GM23338 (cell line): ENCODE measurements around the gene RHBDD2. TPM values are rescaled to one million over a fixed set of nuclear protein-coding genes. Genes with fewer than 3 reads are reported as not detected.
A peak's percentile ranks its signal among the peaks of the same experiment; 100 is the strongest.

ENCODE experiments used
- ATAC-seq: fragments of 200-7000 bp; cut with Tn5 transposase; 3 replicates; pipeline ENCODE4 v1.9.1; 2020
- DNase-seq: peaks from one replicate; pipeline ENCODE4 v3.0.0-alpha.2; 2015; ENCODE audit warnings: low spot score
- H2AFZ ChIP-seq: fragments of 200-600 bp; sonication (generic); 2 replicates; pipeline ENCODE4 v1.8.0; 2016; ENCODE audit warnings: antibody characterized with exemption, mild to moderate bottlenecking, moderate library complexity
- H3F3A ChIP-seq: fragments of 200-600 bp; sonication (generic); replicated peaks from 2 replicates; pipeline ENCODE4 v1.8.0; 2017; ENCODE audit warnings: antibody characterized with exemption, mixed run types, low read depth
- H3K27ac ChIP-seq: fragments of 200-600 bp; sonication (generic); 2 replicates; pipeline ENCODE4 v1.6.1; 2016; ENCODE audit warnings: low read depth
- H3K27me3 ChIP-seq: fragments of 200-600 bp; sonication (generic); 2 replicates; pipeline ENCODE4 v1.8.0; 2016; ENCODE audit warnings: mild to moderate bottlenecking, mixed run types, moderate library complexity; ENCODE audit not compliant: insufficient read depth
- H3K36me3 ChIP-seq: fragments of 200-600 bp; sonication (generic); 2 replicates; pipeline ENCODE4 v1.8.0; 2016; ENCODE audit warnings: mild to moderate bottlenecking; ENCODE audit not compliant: insufficient read depth
- H3K4me1 ChIP-seq: fragments of 200-600 bp; sonication (generic); 2 replicates; pipeline ENCODE4 v1.8.0; 2016; ENCODE audit warnings: mild to moderate bottlenecking, moderate library complexity; ENCODE audit not compliant: insufficient read depth
- H3K4me2 ChIP-seq: fragments of 200-600 bp; sonication (generic); 2 replicates; pipeline ENCODE4 v1.7.1; 2017; ENCODE audit warnings: mixed run types
- H3K4me3 ChIP-seq: fragments of 200-600 bp; sonication (generic); 2 replicates; pipeline ENCODE4 v1.6.1; 2016; ENCODE audit warnings: mixed run types
- H3K79me2 ChIP-seq: fragments of 200-600 bp; sonication (generic); replicated peaks from 2 replicates; pipeline ENCODE4 v1.8.0; 2017; ENCODE audit warnings: mild to moderate bottlenecking; ENCODE audit not compliant: insufficient read depth
- H3K9me2 ChIP-seq: fragments of 200-600 bp; sonication (generic); 2 replicates; pipeline ENCODE4 v1.8.0; 2017; ENCODE audit not compliant: insufficient read depth
- H4K20me1 ChIP-seq: fragments of 200-600 bp; sonication (generic); replicated peaks from 2 replicates; pipeline ENCODE4 v1.8.0; 2017; ENCODE audit warnings: mild to moderate bottlenecking; ENCODE audit not compliant: insufficient read depth
- H3K27ac Mint-ChIP-seq: 2 replicates; pipeline ENCODE4 v1.8.0; 2020; ENCODE audit warnings: inconsistent platforms, mild to moderate bottlenecking, moderate library complexity, mixed read lengths
- H3K27me3 Mint-ChIP-seq: 3 replicates; pipeline ENCODE4 v1.8.0; 2022; ENCODE audit warnings: low read depth, mild to moderate bottlenecking, moderate library complexity, mixed read lengths, inconsistent platforms; ENCODE audit not compliant: insufficient read depth, poor library complexity
- H3K36me3 Mint-ChIP-seq: 3 replicates; pipeline ENCODE4 v1.8.0; 2021; ENCODE audit warnings: low read depth, mild to moderate bottlenecking, inconsistent platforms, moderate library complexity, mixed read lengths
- H3K4me1 Mint-ChIP-seq: 3 replicates; pipeline ENCODE4 v1.8.0; 2020; ENCODE audit warnings: mild to moderate bottlenecking, inconsistent platforms, mixed read lengths
- H3K4me3 Mint-ChIP-seq: 3 replicates; pipeline ENCODE4 v1.8.0; 2021; ENCODE audit warnings: moderate library complexity, mild to moderate bottlenecking, inconsistent platforms, mixed read lengths
- H3K9me3 Mint-ChIP-seq: 3 replicates; pipeline ENCODE4 v1.8.0; 2020; ENCODE audit warnings: moderate library complexity, mild to moderate bottlenecking, inconsistent platforms, mixed read lengths
- CREB1 ChIP-seq: fragments of 250-450 bp; sonication (Bioruptor Pico); IDR thresholded peaks from 2 replicates; pipeline ENCODE4 v1.5.0; 2020; ENCODE audit warnings: low read depth, mild to moderate bottlenecking, moderate library complexity
- ETS1 ChIP-seq: IDR thresholded peaks from 2 replicates; pipeline ENCODE4 v1.6.1; 2016; ENCODE audit warnings: antibody characterized with exemption
- EZH2 ChIP-seq: fragments of 200-600 bp; sonication (generic); IDR thresholded peaks from one replicate; pipeline ENCODE4 v1.8.0; 2017; ENCODE audit warnings: antibody characterized with exemption, mild to moderate bottlenecking, low read depth; ENCODE audit not compliant: unreplicated experiment
- EZH2phosphoT487 ChIP-seq: fragments of 200-600 bp; sonication (generic); IDR thresholded peaks from one replicate; pipeline ENCODE4 v1.8.1; 2018; ENCODE audit warnings: antibody characterized with exemption; ENCODE audit not compliant: unreplicated experiment
- JUNB ChIP-seq: IDR thresholded peaks from one replicate; pipeline ENCODE4 v1.6.1; 2016; ENCODE audit warnings: antibody characterized with exemption; ENCODE audit not compliant: unreplicated experiment
- NANOG ChIP-seq: IDR thresholded peaks from 2 replicates; pipeline ENCODE4 v1.6.1; 2016; ENCODE audit warnings: antibody characterized with exemption, borderline replicate concordance
- POLR2AphosphoS5 ChIP-seq: IDR thresholded peaks from 2 replicates; pipeline ENCODE4 v1.6.1; 2016; ENCODE audit warnings: antibody characterized with exemption, low read depth
- STAT1 ChIP-seq: IDR thresholded peaks from one replicate; pipeline ENCODE4 v1.6.1; 2016; ENCODE audit warnings: antibody characterized with exemption; ENCODE audit not compliant: unreplicated experiment
- ZNF114 ChIP-seq: fragments of 250-450 bp; sonication (Bioruptor Pico); IDR thresholded peaks from 2 replicates; pipeline ENCODE4 v1.5.0; 2020; ENCODE audit warnings: mild to moderate bottlenecking, moderate library complexity
- ZNF331 ChIP-seq: fragments of 250-450 bp; sonication (Bioruptor Pico); IDR thresholded peaks from 2 replicates; pipeline ENCODE4 v1.5.0; 2020; ENCODE audit warnings: low read depth, mild to moderate bottlenecking, moderate library complexity
- ZNF462 ChIP-seq: fragments of 250-450 bp; sonication (Bioruptor Pico); IDR thresholded peaks from 2 replicates; pipeline ENCODE4 v1.5.0; 2020; ENCODE audit warnings: mild to moderate bottlenecking, moderate library complexity
- polyA plus RNA-seq: library from polyadenylated mRNA; unstranded; fragments of >200 nt; fragmentation: Nextera tagmentation; extraction: Ambion mirVana; gene quantifications from 2 replicates; pipeline ENCODE4 v1.2.1, GENCODE V29; 2016
- total RNA-seq: library from RNA; depleted of rRNA; stranded (reverse); fragments of >200 nt; shearing (Covaris generic); gene quantifications from 2 replicates; pipeline ENCODE4 v1.2.3, GENCODE V29; 2014
- TF ChIP-seq, protein P1 (sequence below): IDR thresholded peaks from one replicate; pipeline ENCODE4 v1.6.1; 2018; ENCODE audit warnings: antibody characterized with exemption; ENCODE audit not compliant: unreplicated experiment
- TF ChIP-seq, protein P2 (sequence below), 2 experiments: fragments of 200-600 bp in 1 of 2; sonication (generic) in 1 of 2; conservative IDR thresholded peaks; 2 replicates each; pipeline versions ENCODE4 v1.5.1 to v1.6.1; 2016 to 2017; ENCODE audit warnings: antibody characterized with exemption in 2 of 2, low read depth in 2 of 2, mild to moderate bottlenecking in 2 of 2, moderate library complexity in 1 of 2

Gene RHBDD2
- total and polyA plus RNA-seq, 2 experiments from 2014 or later = 23.1 to 25.7 TPM

GRCh38 chr7:75867390-75867717 is 11.5 kb upstream of the RHBDD2 start:
- Histone ChIP-seq H3K27ac (no peak overlapping the region), H3K27me3 (no peaks in the 10 kb centered on the region), H4K20me1 (no peaks in the 10 kb centered on the region), H3F3A (no peaks in the 10 kb centered on the region), H3K9me2 (no peaks in the 10 kb centered on the region), H3K4me1 (no peaks in the 10 kb centered on the region), H3K4me2 (no peak overlapping the region), H3K36me3 (no peaks in the 10 kb centered on the region), H2AFZ (peak overlapping the region; percentile 85; the same call in 1 of the 2 replicates), H3K4me3 (no peak overlapping the region), H3K79me2 (no peaks in the 10 kb centered on the region)
- Mint-ChIP-seq H3K4me1 (peaks cover 3% of the 10 kb centered on the region; the same call in 2 of the 3 replicates), H3K27me3 (peaks cover 3% of the 10 kb centered on the region), H3K4me3 (no peak overlapping the region; the same call in 2 of the 3 replicates), H3K27ac (no peak overlapping the region), H3K36me3 (no peaks in the 10 kb centered on the region), H3K9me3 (no peaks in the 10 kb centered on the region)
- TF ChIP-seq, protein P1, sequence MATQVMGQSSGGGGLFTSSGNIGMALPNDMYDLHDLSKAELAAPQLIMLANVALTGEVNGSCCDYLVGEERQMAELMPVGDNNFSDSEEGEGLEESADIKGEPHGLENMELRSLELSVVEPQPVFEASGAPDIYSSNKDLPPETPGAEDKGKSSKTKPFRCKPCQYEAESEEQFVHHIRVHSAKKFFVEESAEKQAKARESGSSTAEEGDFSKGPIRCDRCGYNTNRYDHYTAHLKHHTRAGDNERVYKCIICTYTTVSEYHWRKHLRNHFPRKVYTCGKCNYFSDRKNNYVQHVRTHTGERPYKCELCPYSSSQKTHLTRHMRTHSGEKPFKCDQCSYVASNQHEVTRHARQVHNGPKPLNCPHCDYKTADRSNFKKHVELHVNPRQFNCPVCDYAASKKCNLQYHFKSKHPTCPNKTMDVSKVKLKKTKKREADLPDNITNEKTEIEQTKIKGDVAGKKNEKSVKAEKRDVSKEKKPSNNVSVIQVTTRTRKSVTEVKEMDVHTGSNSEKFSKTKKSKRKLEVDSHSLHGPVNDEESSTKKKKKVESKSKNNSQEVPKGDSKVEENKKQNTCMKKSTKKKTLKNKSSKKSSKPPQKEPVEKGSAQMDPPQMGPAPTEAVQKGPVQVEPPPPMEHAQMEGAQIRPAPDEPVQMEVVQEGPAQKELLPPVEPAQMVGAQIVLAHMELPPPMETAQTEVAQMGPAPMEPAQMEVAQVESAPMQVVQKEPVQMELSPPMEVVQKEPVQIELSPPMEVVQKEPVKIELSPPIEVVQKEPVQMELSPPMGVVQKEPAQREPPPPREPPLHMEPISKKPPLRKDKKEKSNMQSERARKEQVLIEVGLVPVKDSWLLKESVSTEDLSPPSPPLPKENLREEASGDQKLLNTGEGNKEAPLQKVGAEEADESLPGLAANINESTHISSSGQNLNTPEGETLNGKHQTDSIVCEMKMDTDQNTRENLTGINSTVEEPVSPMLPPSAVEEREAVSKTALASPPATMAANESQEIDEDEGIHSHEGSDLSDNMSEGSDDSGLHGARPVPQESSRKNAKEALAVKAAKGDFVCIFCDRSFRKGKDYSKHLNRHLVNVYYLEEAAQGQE = no peak
- TF ChIP-seq POLR2AphosphoS5 (no peak), ZNF114 (CRISPR knock-in tag) (no peak), ETS1 (no peak), EZH2phosphoT487 (no peak), EZH2 (no peak), NANOG (no peak), JUNB (no peak), ZNF462 (no peak), STAT1 (no peak), ZNF331 (CRISPR knock-in tag) (no peak), CREB1 (no peak)
- TF ChIP-seq, protein P2, sequence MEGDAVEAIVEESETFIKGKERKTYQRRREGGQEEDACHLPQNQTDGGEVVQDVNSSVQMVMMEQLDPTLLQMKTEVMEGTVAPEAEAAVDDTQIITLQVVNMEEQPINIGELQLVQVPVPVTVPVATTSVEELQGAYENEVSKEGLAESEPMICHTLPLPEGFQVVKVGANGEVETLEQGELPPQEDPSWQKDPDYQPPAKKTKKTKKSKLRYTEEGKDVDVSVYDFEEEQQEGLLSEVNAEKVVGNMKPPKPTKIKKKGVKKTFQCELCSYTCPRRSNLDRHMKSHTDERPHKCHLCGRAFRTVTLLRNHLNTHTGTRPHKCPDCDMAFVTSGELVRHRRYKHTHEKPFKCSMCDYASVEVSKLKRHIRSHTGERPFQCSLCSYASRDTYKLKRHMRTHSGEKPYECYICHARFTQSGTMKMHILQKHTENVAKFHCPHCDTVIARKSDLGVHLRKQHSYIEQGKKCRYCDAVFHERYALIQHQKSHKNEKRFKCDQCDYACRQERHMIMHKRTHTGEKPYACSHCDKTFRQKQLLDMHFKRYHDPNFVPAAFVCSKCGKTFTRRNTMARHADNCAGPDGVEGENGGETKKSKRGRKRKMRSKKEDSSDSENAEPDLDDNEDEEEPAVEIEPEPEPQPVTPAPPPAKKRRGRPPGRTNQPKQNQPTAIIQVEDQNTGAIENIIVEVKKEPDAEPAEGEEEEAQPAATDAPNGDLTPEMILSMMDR (conservative IDR thresholded peaks at IDR 0.05; ENCODE audit: low read depth in 2 of 2) = no peak
- no peak for ATAC-seq
- DNase-seq = no peak
